Gastroesophageal sphincter (tissue), 4 donors: Measurements from ENCODE around the gene EDEM2. TPM values are rescaled to one million over a fixed set of nuclear protein-coding genes. Genes with fewer than 3 reads are reported as not detected.
"Not testable (repeated sequence)": the region's sequence is repeated elsewhere in the genome, so short reads cannot be mapped to it uniquely, and the experiment has no call there.

ENCODE experiments used
- ATAC-seq: fragments of 150-250 bp; one replicate; pipeline ENCODE4 v1.9.1; 2016; ENCODE audit warnings: mild to moderate bottlenecking, moderate library complexity
- H3K27ac ChIP-seq, 4 donors: fragments of 200-600 bp; sonication (generic) in 3 of 4; 1 replicate in 3 of 4; 2 replicates in 1 of 4; pipeline ENCODE4 v1.5.1; 2016 to 2019
- H3K27me3 ChIP-seq: fragments of 200-600 bp; sonication (generic); one replicate; pipeline ENCODE4 v1.5.1; 2019
- H3K36me3 ChIP-seq, 2 donors: fragments of 200-600 bp; sonication (generic); one replicate each; pipeline ENCODE4 v1.5.1; 2019; ENCODE audit warnings: control low read depth in 1 of 2
- H3K4me1 ChIP-seq, 3 donors: fragments of 200-600 bp; sonication (generic); 1 replicate in 2 of 3; 2 replicates in 1 of 3; pipeline ENCODE4 v1.5.1; 2016 to 2019; ENCODE audit warnings: control low read depth in 2 of 3
- H3K4me3 ChIP-seq, 2 donors: fragments of 200-600 bp; sonication (generic); one replicate each; pipeline ENCODE4 v1.5.1; 2019; ENCODE audit warnings: mild to moderate bottlenecking in 1 of 2, moderate library complexity in 1 of 2
- H3K9me3 ChIP-seq, 3 donors: fragments of 200-600 bp; sonication (generic); one replicate each; pipeline ENCODE4 v1.5.1; 2017 to 2019; ENCODE audit warnings: control low read depth in 2 of 3
- CTCF ChIP-seq, 4 experiments: fragments of 200-600 bp in 2 of 4; fragments of 450-650 bp in 2 of 4; sonication (generic) in 1 of 4; IDR thresholded peaks; one replicate each; pipeline ENCODE4 v1.5.1; 2017 to 2019; ENCODE audit warnings: antibody characterized with exemption in 4 of 4, mild to moderate bottlenecking in 2 of 4, moderate library complexity in 2 of 4
- EP300 ChIP-seq: sonication (generic); formaldehyde crosslinking; IDR thresholded peaks from one replicate; pipeline ENCODE4 v1.6.1; 2017; ENCODE audit warnings: antibody characterized with exemption, mild to moderate bottlenecking
- POLR2A ChIP-seq, 2 donors: fragments of 450-650 bp; IDR thresholded peaks; one replicate each; pipeline ENCODE4 v1.6.1; 2017; ENCODE audit warnings: antibody characterized with exemption in 2 of 2, mild to moderate bottlenecking in 2 of 2, moderate library complexity in 1 of 2
- POLR2AphosphoS5 ChIP-seq: sonication (generic); formaldehyde crosslinking; IDR thresholded peaks from one replicate; pipeline ENCODE4 v1.6.1; 2017; ENCODE audit warnings: antibody characterized with exemption
- WGBS, 2 donors: methylation state at CpG; one replicate each; pipeline ENCODE4 v1.1.5; 2018; ENCODE audit warnings: low coverage in 1 of 2; 5-methylcytosine and 5-hydroxymethylcytosine counted together
- total RNA-seq, 4 donors: library from RNA; depleted of rRNA; stranded (reverse); fragments of >200 nt; gene quantifications; one replicate each; pipeline ENCODE4 v1.1.0, GENCODE V29; 2016

The EDEM2 gene
- total RNA-seq, 4 donors from 2014 or later: 11.2 to 18.9 (median 13.5) TPM

- TF ChIP-seq POLR2AphosphoS5 (peak; percentile 41), EP300 (no peak), POLR2A (IDR thresholded peaks at IDR 0.05) (no peak), CTCF (IDR thresholded peaks at IDR 0.05) (no peak)
- H3K4me3 ChIP-seq: no peak overlapping the region
- H3K9me3 ChIP-seq: no peaks in the 10 kb centered on the region
- H3K27ac ChIP-seq: peak overlapping the region in 1 of 4 donors; percentile 19
- 32 to 58% methylated on average over 3 to 4 of the region's 5 CpGs for WGBS, 2 donors
- H3K4me1 ChIP-seq: peaks cover 0 to 16% (median 0%) of the 10 kb centered on the region in 3 donors
- peak; percentile 89 for ATAC-seq
- no peaks in the 10 kb centered on the region for H3K27me3 ChIP-seq
- H3K36me3 ChIP-seq: no peaks in the 10 kb centered on the region
Measured at GRCh38 chr20:35166242-35166830, 19.2 kb upstream of the EDEM2 start.

GRCh38 chr20:35165221-35166185, 18.4 kb upstream of the EDEM2 start:
- TF ChIP-seq CTCF (IDR thresholded peaks at IDR 0.05) (no peak), POLR2A (IDR thresholded peaks at IDR 0.05) (no peak), EP300 (no peak), POLR2AphosphoS5 (no peak)
- H3K4me1 ChIP-seq: peaks cover 0 to 12% (median 0%) of the 10 kb centered on the region in 3 donors
- no peaks in the 10 kb centered on the region for H3K36me3 ChIP-seq
- no peak overlapping the region for H3K4me3 ChIP-seq
- H3K27ac ChIP-seq: peak overlapping the region in 1 of 4 donors; percentile 19
- H3K9me3 ChIP-seq: no peaks in the 10 kb centered on the region
- no peaks in the 10 kb centered on the region for H3K27me3 ChIP-seq
- 80 to 88% methylated on average over 4 of the region's 4 CpGs for WGBS, 2 donors
- no peak for ATAC-seq

- H3K4me3 ChIP-seq, H3K9me3 ChIP-seq, H3K27ac ChIP-seq, ATAC-seq, H3K27me3 ChIP-seq, H3K36me3 ChIP-seq: not testable (repeated sequence)
- H3K4me1 ChIP-seq: peaks cover 0 to 12% (median 0%) of the 10 kb centered on the region in 3 donors
Measured at GRCh38 chr20:35164531-35164930, 17.4 kb upstream of the EDEM2 start.

- ATAC-seq, H3K27ac ChIP-seq: not testable (repeated sequence)
- WGBS, 2 donors: 95% methylated on average over 3 to 4 of the region's 5 CpGs
Measured at GRCh38 chr20:35160341-35160740, 13.2 kb upstream of the EDEM2 start.

GRCh38 chr20:35156978-35157377, 9.8 kb upstream of the EDEM2 start:
- WGBS, 2 donors: 75 to 87% methylated on average over 2 to 6 of the region's 6 CpGs
- Histone ChIP-seq H3K27ac (no peak overlapping the region), H3K4me3 (no peak overlapping the region), H3K36me3 (no peaks in the 10 kb centered on the region), H3K27me3 (no peaks in the 10 kb centered on the region), H3K9me3 (no peaks in the 10 kb centered on the region), H3K4me1 (no peaks in the 10 kb centered on the region)
- no peak for ATAC-seq
- TF ChIP-seq POLR2AphosphoS5: no peak
- no peak for TF ChIP-seq EP300
- TF ChIP-seq POLR2A (IDR thresholded peaks at IDR 0.05): no peak
- TF ChIP-seq CTCF (IDR thresholded peaks at IDR 0.05): no peak

More at GRCh38 chr20:35160341-35160740, 13.2 kb upstream of the EDEM2 start:
- H3K4me1 ChIP-seq, H3K36me3 ChIP-seq, H3K27me3 ChIP-seq, H3K4me3 ChIP-seq, H3K9me3 ChIP-seq: not testable (repeated sequence)

GRCh38 chr20:35155936-35156335, 8.8 kb upstream of the EDEM2 start:
- no peak for ATAC-seq

More at GRCh38 chr20:35155936-35156335, 8.8 kb upstream of the EDEM2 start:
- H3K36me3 ChIP-seq: no peaks in the 10 kb centered on the region
- WGBS, 2 donors: 80 to 82% methylated on average over 2 of the region's 2 CpGs
- no peaks in the 10 kb centered on the region for H3K27me3 ChIP-seq
- TF ChIP-seq CTCF (IDR thresholded peaks at IDR 0.05): no peak
- peaks cover 0 to 5% (median 0%) of the 10 kb centered on the region in 3 donors for H3K4me1 ChIP-seq
- no peak overlapping the region for H3K4me3 ChIP-seq
- no peak overlapping the region for H3K27ac ChIP-seq
- no peaks in the 10 kb centered on the region for H3K9me3 ChIP-seq
